ENCODE data around the gene LUC7L3. TPM values are rescaled to one million over a fixed set of nuclear protein-coding genes. Genes with fewer than 3 reads are reported as not detected.
A peak's percentile ranks its signal among the peaks of the same experiment; 100 is the strongest.

Gene LUC7L3
- total RNA-seq, 1 experiment from 2014 or later: 184 TPM

DNA sequence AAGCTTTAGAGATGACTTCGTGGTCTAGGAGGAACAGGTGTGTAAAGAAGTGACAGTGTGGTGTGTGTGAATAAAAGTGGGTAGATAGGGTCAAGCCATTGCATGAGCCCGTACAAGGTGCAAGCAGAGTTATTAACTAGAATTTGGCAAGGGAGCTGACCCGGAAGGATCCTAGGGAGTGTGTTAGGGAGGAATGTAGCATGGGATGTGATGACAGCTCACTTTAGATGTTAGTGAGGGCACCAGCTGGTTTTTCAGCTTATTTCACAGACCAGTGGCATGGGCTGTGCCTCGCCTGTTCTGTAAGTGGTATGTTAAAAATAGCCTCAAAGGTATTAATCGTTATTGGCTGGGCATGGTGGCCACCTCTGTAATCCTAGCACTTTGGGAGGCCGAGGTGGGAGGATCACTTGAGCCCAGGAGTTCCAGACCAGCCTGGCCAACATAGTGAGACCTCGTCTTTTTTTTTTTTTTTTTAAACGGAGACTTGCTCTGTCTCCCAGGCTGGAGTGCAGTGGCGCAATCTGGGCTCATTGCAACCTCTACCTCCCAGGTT lies 39.7 kb downstream of the LUC7L3 start:
- CTCF ChIA-PET: interaction anchor here (1.2 kb wide), 1 partner anchor 24 kb away, joined by 3 read pairs; no protein-coding TSS in a partner anchor
- no peak for DNase-seq (ENCODE audit: low read depth, low spot score)
- RAD21 ChIA-PET (ENCODE audit: low non-redundant PET in 1 of 2, low total read pairs in 2 of 2, uncharacterized antibody in 2 of 2, unreplicated experiment in 2 of 2): no interaction called here

More for the DNA sequence above, 39.7 kb downstream of the LUC7L3 start:
- Histone ChIP-seq H3K4me1 (ENCODE audit: control insufficient read depth in 1 of 2, insufficient read depth in 2 of 2, low read length in 2 of 2) (peaks cover 2 to 5% of the 10 kb centered on the region in 2 experiments; a peak in 2 of 4 replicates), H3K4me2 (ENCODE audit: low read length) (no peak overlapping the region), H3K9me2 (ENCODE audit: insufficient read depth) (no peaks in the 10 kb centered on the region), H2AFZ (ENCODE audit: low read depth, low read length, poor library complexity, severe bottlenecking) (no peak overlapping the region), H3K79me2 (ENCODE audit: insufficient read depth, low read length) (no peaks in the 10 kb centered on the region), H3K27ac (ENCODE audit: low read depth, low read length) (no peak overlapping the region), H3K36me3 (ENCODE audit: control insufficient read depth in 1 of 2, insufficient read depth in 2 of 2, low read length in 2 of 2) (peaks cover 8 to 12% of the 10 kb centered on the region in 2 experiments), H3K9me3 (ENCODE audit: control insufficient read depth in 1 of 2, insufficient read depth in 1 of 2, low read depth in 1 of 2, low read length in 2 of 2) (no peaks in the 10 kb centered on the region), H3K9ac (ENCODE audit: low read length) (no peak overlapping the region), H4K20me1 (ENCODE audit: insufficient read depth) (peaks cover 7% of the 10 kb centered on the region; the same call in 1 of the 2 replicates), H3K4me3 (replicated peaks in 1 of 2; ENCODE audit: low read depth in 1 of 2, low read length in 2 of 2) (no peak overlapping the region), H3K27me3 (ENCODE audit: insufficient read depth, low read length) (no peaks in the 10 kb centered on the region)
- POLR2A ChIA-PET: interaction anchor here (0.6 kb wide), 1 partner anchor 215 kb away, joined by 3 read pairs; no protein-coding TSS in a partner anchor
- TSS peak; percentile 30 for BruUV-seq (replicated peaks)
- intact Hi-C loops (cut with micrococcal nuclease): no loop called here
- no peak for ATAC-seq
- TF ChIP-seq TCF7L2 (IDR thresholded peaks at IDR 0.05; ENCODE audit: borderline replicate concordance, extremely low read depth, insufficient read depth, insufficient read length) (no peak), ZNF274 (IDR thresholded peaks at IDR 0.05; ENCODE audit: low read depth, low read length) (no peak), CEBPB (IDR thresholded peaks at IDR 0.05; ENCODE audit: low read depth) (no peak), ELF1 (IDR thresholded peaks at IDR 0.05; ENCODE audit: borderline replicate concordance, low read depth) (no peak), CTCF (IDR thresholded peaks at IDR 0.05 in 2 of 3, conservative IDR thresholded peaks at IDR 0.05 in 1 of 3; ENCODE audit: borderline replicate concordance in 1 of 3, insufficient read depth in 1 of 3, low read depth in 2 of 3, low read length in 2 of 3) (no peak), POLR2AphosphoS5 (IDR thresholded peaks at IDR 0.05; ENCODE audit: low read depth, low read length) (no peak), EGR1 (IDR thresholded peaks at IDR 0.05; ENCODE audit: low read depth) (no peak), ATF3 (IDR thresholded peaks at IDR 0.05) (no peak), SRF (IDR thresholded peaks at IDR 0.05; ENCODE audit: low read depth) (no peak), RAD21 (IDR thresholded peaks at IDR 0.05; ENCODE audit: low read depth) (no peak), YY1 (IDR thresholded peaks at IDR 0.05; ENCODE audit: extremely low read depth, insufficient replicate concordance, low read depth, low read length) (no peak), SP1 (IDR thresholded peaks at IDR 0.05; ENCODE audit: low read depth) (no peak), ZBTB33 (IDR thresholded peaks at IDR 0.05; ENCODE audit: extremely low read depth, insufficient replicate concordance, low read length) (no peak), MAX (IDR thresholded peaks at IDR 0.05) (no peak)
